ENCODE results near the gene ATP1B3. TPM values are rescaled to one million over a fixed set of nuclear protein-coding genes. Genes with fewer than 3 reads are reported as not detected.
"Not testable (repeated sequence)": the region's sequence is repeated elsewhere in the genome, so short reads cannot be mapped to it uniquely, and the experiment has no call there.

The ATP1B3 gene
- total RNA-seq, 1 experiment from 2014 or later, result 35.7 TPM

DNA sequence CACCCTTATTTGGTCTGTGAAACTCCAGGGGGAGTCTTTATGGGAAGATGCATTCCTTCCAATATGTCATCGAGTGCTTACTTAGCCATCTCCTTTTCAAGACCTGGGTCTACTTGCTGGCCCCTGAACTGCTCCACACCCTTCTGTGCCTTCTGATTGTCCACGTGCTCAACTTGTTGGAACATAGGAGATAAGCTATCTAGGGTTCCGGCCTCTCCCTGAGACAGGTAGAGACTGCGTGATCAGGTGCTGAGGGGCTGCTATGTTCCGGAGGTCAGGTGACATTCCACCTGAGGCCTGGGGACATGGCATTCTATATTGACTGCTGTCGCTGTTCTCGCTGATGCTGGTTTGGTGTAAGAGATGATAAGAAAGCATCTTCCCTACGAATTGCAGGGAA is 65.6 kb downstream of the ATP1B3 start:
- DNase-seq (ENCODE audit: low spot score), result no peak

DNA sequence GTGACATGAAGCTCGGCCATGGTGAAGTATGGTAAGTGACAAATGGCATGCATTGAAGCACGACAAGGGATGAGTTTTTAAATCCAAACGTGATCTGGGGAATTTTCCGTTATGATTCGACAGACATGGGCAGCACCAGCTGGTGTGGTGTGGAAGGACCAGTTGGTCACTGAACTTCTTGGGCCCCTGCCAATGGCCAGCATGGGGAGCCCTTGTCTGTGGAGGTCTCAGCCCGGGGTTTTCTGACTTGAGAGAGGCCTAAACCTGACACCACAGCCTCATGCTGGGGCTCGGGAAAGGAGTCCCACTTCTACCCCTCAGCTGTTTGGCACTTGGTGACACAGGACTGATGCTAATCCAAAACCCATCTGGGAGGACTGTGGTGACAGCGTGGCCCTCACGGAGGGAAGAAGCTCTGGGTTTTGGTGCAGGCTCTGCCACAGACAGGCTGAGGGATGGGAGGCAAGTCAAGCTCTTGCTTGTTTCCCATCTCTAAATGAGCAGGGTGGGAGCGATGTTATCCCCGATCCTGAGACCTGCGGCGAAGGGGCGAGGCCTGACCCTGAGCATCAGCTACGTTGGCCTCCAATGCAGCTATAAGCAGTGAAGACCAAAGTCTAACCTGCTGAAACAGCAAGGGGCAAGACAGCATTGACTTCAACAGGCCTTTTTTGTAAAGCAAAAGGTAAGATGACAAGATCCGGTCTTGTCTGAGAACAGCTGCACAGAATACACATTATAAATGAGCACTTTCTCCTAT is 69.5 kb downstream of the ATP1B3 start:
- DNase-seq (ENCODE audit: low spot score), result no peak

DNA sequence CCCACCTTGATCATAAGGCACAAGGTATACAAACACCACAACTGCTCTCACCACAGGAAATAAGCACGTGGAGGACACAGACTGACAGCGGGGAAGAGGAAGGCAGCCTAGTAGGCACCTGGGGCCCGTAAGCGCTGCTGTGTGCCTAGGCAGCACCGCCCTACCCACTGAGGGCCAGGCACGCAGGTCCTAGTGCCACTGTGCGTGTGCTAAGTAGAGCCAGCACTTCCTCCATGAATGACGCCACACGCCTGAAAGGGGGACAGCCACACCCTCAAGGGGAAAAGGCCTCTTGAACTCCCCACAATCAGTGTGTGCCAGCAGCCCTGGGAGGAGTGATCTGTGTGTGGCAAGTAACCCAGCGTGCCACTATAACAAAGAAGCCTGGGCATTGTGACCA is 73.0 kb downstream of the ATP1B3 start:
- DNase-seq (ENCODE audit: low spot score), result no peak

DNA sequence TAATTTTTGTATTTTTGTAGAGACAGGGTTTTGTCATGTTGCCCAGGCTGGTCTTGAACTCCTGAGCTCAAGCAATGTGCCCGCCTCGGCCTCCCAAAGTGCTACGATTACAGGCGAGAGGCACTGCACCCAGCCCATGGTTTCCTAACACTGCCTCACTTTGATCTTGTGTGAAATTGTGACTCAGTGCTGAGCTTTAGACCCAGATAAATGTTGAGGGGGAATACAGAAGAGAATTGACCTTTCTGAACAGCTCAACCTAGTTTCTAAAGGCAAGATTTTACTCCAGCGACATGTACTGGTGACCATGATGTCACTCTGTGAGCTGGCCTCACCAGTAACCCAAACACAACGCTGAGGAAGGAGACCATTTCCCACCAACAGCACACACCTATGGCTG is 73.5 kb downstream of the ATP1B3 start:
- DNase-seq (ENCODE audit: low spot score), result no peak

DNA sequence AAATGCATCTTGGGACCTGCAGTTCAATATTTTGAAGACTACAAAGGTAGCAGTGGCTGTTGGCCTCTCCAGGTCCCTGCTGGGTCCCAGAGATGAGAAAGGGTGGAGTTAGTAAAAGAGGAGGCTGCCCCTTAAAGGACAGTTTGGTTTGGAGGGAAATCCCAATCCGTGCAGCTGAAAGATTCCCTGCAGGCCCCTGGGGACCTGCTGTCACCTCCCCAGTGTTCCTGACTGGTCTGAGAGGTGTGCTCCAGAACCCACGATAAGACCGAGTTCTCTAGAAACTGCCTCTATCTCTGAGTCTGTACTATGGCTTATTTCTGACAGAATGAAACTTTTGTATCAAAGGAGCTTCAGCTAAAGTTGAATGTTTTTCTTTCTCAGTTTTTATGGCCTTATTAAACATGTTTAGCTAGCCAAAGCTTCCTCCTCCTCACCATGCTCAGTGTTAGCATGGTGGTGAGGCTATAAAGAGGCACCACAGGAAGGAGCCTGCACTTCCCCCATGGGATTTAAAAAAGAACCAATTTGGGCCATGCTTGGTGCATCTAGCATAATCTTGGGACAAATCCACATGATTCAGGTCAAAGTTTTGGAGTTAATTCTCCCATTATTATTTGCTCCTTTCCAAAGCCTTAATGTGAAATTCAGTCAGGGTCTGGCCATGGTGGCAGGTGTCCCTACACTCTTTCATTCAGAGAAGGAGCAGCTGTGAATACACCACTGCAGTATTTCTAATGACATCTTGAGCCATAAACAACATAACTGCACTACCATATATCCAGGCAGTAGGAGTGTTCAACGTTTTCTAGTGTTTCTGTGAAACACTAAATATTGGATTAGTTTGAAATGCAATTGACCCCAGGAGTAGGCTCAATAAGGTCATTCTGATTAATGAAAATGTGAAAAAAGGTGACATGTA is 74.4 kb downstream of the ATP1B3 start:
- DNase-seq (ENCODE audit: low spot score), result no peak

DNA sequence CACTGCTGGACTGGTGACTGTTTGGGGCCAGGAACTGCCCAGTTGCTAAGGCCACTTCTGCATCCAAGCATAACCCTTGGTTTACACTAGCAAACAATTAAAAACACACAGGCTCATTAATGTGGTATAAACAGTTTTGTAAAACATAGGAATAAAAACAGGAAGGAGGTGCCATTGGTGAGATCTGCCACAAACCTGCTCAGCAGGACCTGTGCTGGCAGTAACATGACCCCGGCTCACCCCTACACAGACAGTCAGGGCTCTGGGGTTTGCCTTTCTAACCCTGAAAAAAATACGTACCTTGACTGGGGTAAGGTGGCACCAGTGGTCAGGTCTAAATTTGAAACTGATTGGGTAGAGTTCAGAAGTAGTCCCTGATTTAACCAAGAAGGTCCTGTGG is 76.2 kb downstream of the ATP1B3 start:
- DNase-seq (ENCODE audit: low spot score), result no peak

DNA sequence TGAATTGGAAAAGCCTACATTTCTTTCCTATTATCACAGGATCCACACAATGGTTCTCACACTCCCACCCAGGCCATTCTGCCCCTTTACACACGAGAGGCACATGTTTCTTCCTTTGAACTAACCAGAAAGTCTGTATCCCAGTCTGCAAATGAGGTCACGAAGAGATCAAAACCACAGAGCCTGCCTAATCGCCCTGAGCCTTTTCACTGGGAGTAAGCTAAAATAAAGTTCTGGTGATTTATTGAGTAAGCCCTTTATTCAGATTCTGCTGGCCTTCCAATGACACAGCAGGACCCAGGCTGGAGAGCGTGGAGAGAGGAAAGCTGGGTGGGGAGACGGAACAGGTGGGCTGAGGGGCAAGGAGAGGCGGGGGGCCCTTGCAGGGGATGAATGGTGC is 78.7 kb downstream of the ATP1B3 start:
- no peak for DNase-seq (ENCODE audit: low spot score)

DNA sequence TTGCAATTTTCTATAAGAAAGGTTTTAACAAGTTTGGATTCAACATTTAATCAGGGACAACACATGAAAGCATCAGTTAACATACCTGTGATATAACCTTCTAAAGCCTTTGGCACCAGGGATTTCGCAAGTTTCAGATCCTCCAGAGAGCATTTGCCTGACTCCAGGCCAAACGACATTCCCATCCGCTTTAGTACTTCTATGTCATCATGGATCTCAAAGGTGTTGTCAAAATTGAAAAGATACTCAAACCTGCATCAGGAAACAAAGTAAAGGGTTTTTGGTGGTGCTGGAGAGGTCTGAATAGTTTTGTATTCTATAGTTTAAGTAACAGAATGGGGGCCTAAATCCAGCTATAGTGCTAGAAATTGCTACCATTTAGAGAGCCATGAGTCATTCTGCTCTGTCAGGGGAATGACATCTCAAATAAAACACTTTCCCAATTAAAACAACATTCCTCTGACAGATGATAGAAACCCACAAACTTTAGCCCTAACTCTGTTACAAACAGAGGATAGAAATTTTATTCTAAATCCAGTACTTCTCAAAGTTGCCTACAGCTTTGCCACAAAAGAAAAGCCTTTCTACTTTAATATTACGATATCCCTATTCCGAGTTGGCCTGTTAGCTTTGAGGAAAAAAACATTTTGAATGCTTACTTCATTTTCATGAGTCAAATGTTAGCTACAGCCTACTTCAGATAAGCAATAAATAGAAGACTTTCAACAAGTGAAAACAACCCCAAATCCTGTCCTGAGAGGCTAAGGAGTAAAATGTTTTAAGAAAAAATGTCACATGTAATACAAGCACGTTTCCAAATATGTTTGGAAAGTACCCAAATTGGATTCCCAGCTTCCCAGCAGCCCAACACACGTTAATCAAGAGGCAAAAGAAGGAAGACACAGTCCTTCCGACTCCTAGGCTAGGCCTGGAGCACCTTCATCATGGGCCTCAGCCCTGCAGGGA is 83.4 kb downstream of the ATP1B3 start:
- DNase-seq (ENCODE audit: low spot score), result no peak

DNA sequence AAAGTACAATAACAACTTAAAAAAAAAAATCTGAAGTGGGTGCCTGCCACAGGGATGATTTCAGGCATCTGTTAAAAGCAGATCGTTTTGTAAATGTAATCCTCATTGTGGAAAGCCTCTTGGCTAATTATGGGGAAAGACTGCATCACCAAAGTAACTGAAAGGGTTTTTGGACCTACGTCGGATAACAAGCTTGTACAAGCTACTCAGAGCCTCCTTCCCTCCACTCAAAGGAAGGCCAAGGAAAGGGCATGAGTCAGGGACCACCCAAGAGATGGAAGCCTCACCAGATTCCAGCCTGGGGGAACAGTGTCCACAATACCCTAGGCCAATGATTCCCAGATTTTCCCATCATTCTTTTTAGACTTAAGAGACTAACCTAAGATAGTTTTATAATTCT is 84.3 kb downstream of the ATP1B3 start:
- no peak for DNase-seq (ENCODE audit: low spot score)

DNA sequence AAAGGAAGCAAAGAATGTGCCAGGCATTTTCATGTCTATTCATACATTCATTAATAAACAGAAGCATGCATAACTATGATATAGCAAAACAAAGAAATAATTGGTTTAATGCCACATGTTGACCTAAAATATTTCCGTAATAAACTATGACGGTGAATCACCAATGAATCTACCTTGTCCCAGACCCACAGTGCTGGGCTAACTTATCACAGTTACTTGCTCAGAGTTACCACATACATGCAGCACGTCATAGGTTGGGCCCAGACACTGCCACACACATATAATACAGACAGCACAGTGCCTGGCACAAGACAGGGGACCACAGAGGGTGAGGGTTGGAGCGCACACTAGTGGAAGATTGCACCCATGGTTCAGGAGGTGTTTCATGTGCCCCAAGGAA is 86.9 kb downstream of the ATP1B3 start:
- no peak for DNase-seq (ENCODE audit: low spot score)

DNA sequence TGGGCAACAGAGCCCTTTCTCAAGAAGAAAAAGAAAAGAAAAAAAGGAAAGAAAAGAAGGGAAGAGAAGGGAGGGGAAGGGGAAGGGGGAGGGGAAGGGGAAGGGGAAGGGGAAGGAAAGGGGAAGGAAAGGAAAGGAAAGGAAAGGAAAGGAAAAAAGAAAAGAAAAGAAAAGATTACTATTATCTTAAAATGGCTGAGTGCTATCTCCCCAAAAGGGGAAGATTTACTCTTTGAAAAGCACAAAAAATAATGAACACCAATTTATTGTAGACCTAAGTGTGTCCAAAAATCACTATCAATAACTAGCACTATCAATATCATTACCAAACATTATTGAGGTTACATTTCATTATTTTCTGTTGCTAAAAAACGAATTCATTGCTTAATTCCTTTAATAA is 89.0 kb downstream of the ATP1B3 start:
- DNase-seq (ENCODE audit: low spot score), result no peak

DNA sequence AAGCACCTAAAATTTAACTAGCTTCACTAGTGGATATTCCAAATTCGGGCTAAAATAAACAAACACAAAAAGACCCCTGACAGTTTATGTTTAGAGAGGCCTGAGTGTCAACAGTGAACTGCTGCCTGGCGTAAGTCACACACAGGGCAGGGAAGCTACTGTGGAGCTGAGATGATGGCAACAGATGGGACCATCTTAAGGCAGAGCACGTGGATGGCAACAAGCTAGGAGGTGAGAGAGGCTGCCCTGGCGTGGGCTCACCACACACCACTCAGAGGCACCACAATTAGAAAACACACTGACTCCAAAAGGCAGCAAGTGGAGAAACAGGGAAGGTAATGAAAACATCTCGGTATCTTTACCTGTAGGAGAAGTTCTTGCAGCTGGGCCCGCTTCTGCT is 93.3 kb downstream of the ATP1B3 start:
- no peak for DNase-seq (ENCODE audit: low spot score)

DNA sequence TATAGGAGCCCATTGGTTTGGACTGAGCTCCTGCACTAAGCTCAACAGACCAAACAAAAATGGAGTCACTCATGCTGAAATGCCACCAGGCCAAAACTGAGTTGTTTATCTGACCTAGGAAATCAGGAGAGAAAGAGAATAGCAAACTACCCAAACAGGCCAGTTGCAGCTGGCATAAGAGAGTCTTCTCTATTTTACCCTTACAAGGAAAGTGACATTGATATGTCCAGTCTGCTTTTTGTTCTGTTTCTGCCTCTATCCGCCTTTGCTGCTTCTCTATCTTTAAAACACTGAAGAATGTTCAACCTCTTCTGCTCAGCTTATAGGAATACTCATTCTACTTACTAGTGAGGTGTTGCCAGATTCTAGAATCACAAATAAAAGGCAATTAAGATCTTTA is 95.1 kb downstream of the ATP1B3 start:
- DNase-seq (ENCODE audit: low spot score), result no peak

DNA sequence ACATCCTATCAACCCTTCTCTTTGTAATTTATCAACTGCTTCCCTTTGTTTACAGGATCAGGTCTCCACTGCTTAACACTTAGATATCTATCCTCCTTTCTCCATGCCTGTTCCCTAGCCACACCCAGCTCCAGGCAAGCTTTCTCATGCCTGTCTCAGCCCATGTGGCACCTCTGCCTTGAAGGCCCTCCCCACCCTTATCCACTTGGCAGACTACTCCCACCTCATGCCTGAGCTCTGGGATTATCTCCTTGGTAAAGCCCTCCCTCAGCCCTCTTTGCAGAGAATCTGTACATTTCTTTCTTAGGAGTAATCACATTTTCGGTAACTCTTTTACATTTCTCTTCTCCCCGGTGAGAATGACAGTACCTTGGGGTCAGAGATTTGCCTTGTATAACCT is 96.0 kb downstream of the ATP1B3 start:
- DNase-seq (ENCODE audit: low spot score), result no peak

DNA sequence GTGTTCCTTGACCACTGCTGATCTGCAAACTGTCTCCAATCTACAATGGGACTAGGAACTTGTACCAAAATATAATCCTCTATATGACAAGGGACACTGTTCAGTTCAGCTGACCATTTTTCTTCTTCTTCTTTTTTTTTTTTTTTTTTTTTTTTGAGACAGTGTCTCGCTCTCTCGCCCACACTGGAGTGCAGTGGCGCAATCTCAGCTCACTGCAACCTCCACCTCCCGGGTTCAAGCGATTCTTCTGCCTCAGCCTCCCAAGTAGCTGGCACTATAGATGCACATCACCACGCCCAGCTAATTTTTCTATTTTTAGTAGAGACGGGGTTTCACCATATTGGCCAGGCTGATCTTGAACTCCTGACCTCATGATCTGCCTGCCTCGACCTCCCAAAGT is 98.3 kb downstream of the ATP1B3 start:
- DNase-seq (ENCODE audit: low spot score), result not testable (repeated sequence)

Small RNA genes lying within 50 kb of the gene (small RNA-seq; reads per million reads assigned to genes)
- gene HMGN2P25 (not detected), gene RNU6-509P (not detected)

Other genes with a start within 250 kb of the ATP1B3 start
- gene RNF7, start 138.3 kb upstream of the ATP1B3 start, total RNA-seq (2014; rRNA removed; shearing (Covaris generic)), result 27.7 and 28.8 TPM in 2 replicates
- gene GRK7, start 113.2 kb upstream of the ATP1B3 start, total RNA-seq (2014; rRNA removed; shearing (Covaris generic)), result 0.03 TPM in 1 of 2 replicates, not detected in the other